Lower leg skin (tissue), 3 donors: ENCODE results near the gene CRACR2A.

Experiments used
- POLR2A ChIP-seq, 2 donors: fragments of 450-650 bp; IDR thresholded peaks; one replicate each; pipeline ENCODE4 v1.6.1; 2016 to 2017; ENCODE audit warnings: antibody characterized with exemption in 2 of 2, mild to moderate bottlenecking in 1 of 2, moderate library complexity in 1 of 2
- TF ChIP-seq, protein P1 (sequence below), 3 donors: fragments of 450-650 bp; IDR thresholded peaks; one replicate each; pipeline ENCODE4 v1.5.1; 2016; ENCODE audit warnings: antibody characterized with exemption in 3 of 3, mild to moderate bottlenecking in 3 of 3, moderate library complexity in 2 of 3

DNA sequence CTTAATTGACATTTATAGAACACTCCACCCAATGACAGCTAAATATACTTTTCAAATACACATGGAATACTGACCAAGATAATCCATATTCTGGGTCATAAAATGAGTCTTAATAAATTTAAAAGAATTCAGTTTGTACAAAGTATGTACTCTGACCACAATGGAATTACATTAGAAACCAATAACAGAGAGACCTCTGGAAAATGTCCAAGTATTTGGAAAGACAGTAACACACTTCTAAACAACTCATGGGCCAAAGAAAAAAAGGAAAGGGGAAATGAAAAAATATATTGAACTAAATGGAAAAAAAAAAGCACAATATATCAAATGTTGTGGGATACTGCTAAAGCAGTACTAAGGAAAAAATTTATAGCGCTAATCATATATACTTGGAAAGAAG lies 52.0 kb downstream of the CRACR2A start:
- TF ChIP-seq, protein P1, sequence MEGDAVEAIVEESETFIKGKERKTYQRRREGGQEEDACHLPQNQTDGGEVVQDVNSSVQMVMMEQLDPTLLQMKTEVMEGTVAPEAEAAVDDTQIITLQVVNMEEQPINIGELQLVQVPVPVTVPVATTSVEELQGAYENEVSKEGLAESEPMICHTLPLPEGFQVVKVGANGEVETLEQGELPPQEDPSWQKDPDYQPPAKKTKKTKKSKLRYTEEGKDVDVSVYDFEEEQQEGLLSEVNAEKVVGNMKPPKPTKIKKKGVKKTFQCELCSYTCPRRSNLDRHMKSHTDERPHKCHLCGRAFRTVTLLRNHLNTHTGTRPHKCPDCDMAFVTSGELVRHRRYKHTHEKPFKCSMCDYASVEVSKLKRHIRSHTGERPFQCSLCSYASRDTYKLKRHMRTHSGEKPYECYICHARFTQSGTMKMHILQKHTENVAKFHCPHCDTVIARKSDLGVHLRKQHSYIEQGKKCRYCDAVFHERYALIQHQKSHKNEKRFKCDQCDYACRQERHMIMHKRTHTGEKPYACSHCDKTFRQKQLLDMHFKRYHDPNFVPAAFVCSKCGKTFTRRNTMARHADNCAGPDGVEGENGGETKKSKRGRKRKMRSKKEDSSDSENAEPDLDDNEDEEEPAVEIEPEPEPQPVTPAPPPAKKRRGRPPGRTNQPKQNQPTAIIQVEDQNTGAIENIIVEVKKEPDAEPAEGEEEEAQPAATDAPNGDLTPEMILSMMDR (IDR thresholded peaks at IDR 0.05): no peak
- no peak for TF ChIP-seq POLR2A (IDR thresholded peaks at IDR 0.05)
